ENCODE results near the gene GRHL1. TPM values are rescaled to one million over a fixed set of nuclear protein-coding genes. Genes with fewer than 3 reads are reported as not detected.

The GRHL1 gene
- total and polyA plus RNA-seq, 9 of the 15 experiments (the other 6 are each of a cell fraction or from before 2014, with no cell fraction given) = 1.7 to 6.1 (median 4.7) TPM

GRCh38 chr2:9985531-9986328, 34.2 kb downstream of the GRHL1 start:
- no peak overlapping the region for H3K4me2 ChIP-seq (ENCODE audit: insufficient read depth, low read length)
- H3K36me3 ChIP-seq (ENCODE audit: control insufficient read depth, insufficient read depth, low read length) = no peaks in the 10 kb centered on the region
- ATAC-seq (no peak), DNase-seq (ENCODE audit: extremely low read depth in 1 of 4, low spot score in 3 of 4) (no peak), FAIRE-seq (no peak)
- no peaks in the 10 kb centered on the region for H3K79me2 ChIP-seq (ENCODE audit: control insufficient read depth, insufficient read depth, low read length)
- intact Hi-C loops (cut with micrococcal nuclease) = loop anchor here (2.0 kb wide), 1 partner anchor 71 kb away; no protein-coding TSS in a partner anchor
- no peaks in the 10 kb centered on the region for H3K9me3 ChIP-seq (replicated peaks; ENCODE audit: control insufficient read depth, insufficient read depth, low read depth, low read length)
- no TSS peak for BruUV-seq (replicated peaks)
- H2AFZ ChIP-seq (ENCODE audit: low read depth, low read length) = no peak overlapping the region
- H3K27ac ChIP-seq (ENCODE audit: extremely low read depth, low read depth, low read length) = no peak overlapping the region
- in situ Hi-C loops (cut with MboI) = loop anchor here (5.0 kb wide), 1 partner anchor 62 kb away; no protein-coding TSS in a partner anchor
- ChIA-PET POLR2A (interaction anchor here (0.6 to 1.7 kb wide), 5 partner anchors 42 to 216 kb away, joined by 3 to 10 read pairs (median 3); no protein-coding TSS in a partner anchor), CTCF (ENCODE audit: low intra/inter-chr PET ratio) (no interaction called here)
- no peaks in the 10 kb centered on the region for H3K27me3 ChIP-seq (ENCODE audit: control insufficient read depth in 2 of 2, insufficient read depth in 2 of 2, low read length in 2 of 2)
- no peak overlapping the region for H3K9ac ChIP-seq (ENCODE audit: insufficient read depth in 1 of 2, low read depth in 2 of 2, low read length in 2 of 2)
- H3K9me1 ChIP-seq (ENCODE audit: control insufficient read depth, insufficient read depth, low read length) = no peaks in the 10 kb centered on the region
- 86% methylated on average over 5 of the region's 5 CpGs for WGBS (ENCODE audit: insufficient coverage, low coverage, missing lambda C conversion rate)
- H4K20me1 ChIP-seq (replicated peaks; ENCODE audit: control insufficient read depth, insufficient read depth, low read length) = no peaks in the 10 kb centered on the region
- peaks cover 7 to 8% of the 10 kb centered on the region in 2 experiments; a peak in 3 of 5 replicates for H3K4me1 ChIP-seq (replicated peaks in 1 of 2; ENCODE audit: control insufficient read depth in 2 of 2, insufficient read depth in 2 of 2, low read length in 2 of 2)
- H3K4me3 ChIP-seq = no peak overlapping the region
- no peak for TF ChIP-seq CC2D1A (IDR thresholded peaks at IDR 0.05)
- no peak for TF ChIP-seq ZNF217 (CRISPR knock-in tag; IDR thresholded peaks at IDR 0.05)
- no peak for TF ChIP-seq ZNF23 (CRISPR knock-in tag; IDR thresholded peaks at IDR 0.05)
- no peak for TF ChIP-seq ZFP30 (CRISPR knock-in tag; IDR thresholded peaks at IDR 0.05; ENCODE audit: borderline replicate concordance)
- no peak for TF ChIP-seq NRF1 (conservative IDR thresholded peaks at IDR 0.05 in 1 of 2, IDR thresholded peaks at IDR 0.05 in 1 of 2)
- TF ChIP-seq RREB1 (CRISPR knock-in tag; IDR thresholded peaks at IDR 0.05) = no peak
- no peak for TF ChIP-seq ZEB2 (IDR thresholded peaks at IDR 0.05)
- no peak for TF ChIP-seq ZFX (CRISPR knock-in tag; IDR thresholded peaks at IDR 0.05)
- no peak for TF ChIP-seq ZBTB7A (IDR thresholded peaks at IDR 0.05; ENCODE audit: borderline replicate concordance, control insufficient read depth, low read depth, low read length)
- TF ChIP-seq TFE3 (CRISPR knock-in tag; IDR thresholded peaks at IDR 0.05) = no peak
- TF ChIP-seq RHOXF2B (CRISPR knock-in tag; conservative IDR thresholded peaks at IDR 0.05) = no peak
- TF ChIP-seq TAF7 (tag; IDR thresholded peaks at IDR 0.05) = no peak
- TF ChIP-seq FOXM1 (IDR thresholded peaks at IDR 0.05; ENCODE audit: low read depth) = no peak
- TF ChIP-seq FOXM1 (CRISPR knock-in tag; IDR thresholded peaks at IDR 0.05; ENCODE audit: low read depth) = no peak
- no peak for TF ChIP-seq PHTF2 (CRISPR knock-in tag; IDR thresholded peaks at IDR 0.05)
- no peak for TF ChIP-seq ZNF3 (CRISPR knock-in tag; IDR thresholded peaks at IDR 0.05)
- TF ChIP-seq ZNF436 (CRISPR knock-in tag; IDR thresholded peaks at IDR 0.05) = no peak

Measured in K562 (cell line).